ENCODE results near the gene CTPS2.
"Not testable (repeated sequence)": the region's sequence is repeated elsewhere in the genome, so short reads cannot be mapped to it uniquely, and the experiment has no call there.

Gene CTPS2

DNA sequence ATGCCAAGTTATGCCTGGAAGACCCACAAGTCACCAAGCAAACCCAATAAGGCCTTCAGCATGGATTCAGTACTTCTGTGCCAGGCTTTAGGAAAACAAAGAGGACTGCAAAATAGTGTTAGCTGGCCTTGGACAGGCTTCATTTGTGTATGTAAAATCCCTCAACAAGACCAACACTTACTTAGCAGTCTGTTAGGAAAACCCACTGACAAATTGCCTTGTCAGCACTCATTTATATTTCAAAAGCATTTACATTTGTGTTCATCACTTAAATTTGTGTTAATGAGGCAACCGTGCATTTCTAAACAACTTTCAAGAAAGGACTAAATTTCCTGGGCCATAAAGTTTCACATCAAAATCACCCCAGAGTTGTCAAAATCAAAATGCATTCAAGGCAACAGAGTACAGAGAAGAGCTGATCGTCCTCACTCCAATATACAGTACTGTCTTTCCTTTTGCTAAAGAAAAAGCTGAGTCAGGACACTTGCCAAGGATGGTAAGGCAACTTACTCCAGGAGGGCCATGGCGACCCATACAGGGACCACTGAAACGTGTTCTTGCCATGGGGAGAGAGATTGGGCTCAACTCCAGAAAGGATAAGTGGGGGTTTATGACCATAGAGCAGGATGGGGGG is 61.0 kb downstream of the CTPS2 start:
- DNase-seq, result no peak

DNA sequence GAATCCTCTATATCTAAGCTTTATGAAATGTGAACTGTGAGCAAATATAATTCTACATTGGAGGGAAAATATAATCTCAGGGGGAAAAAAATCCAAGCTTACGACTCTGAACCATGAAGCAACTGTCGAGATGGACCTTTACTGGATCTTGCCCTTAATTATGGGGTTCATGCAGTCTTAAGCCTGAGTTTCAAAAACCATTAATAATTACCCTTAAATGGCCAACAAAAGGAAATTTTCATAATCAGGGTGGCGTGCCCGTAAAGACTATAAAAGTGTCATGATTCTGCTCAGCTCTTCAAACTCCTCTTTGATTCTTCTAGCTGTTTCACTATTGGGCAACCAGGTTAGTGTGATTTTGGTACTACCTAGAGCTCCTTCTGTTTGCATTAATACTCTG is 62.6 kb downstream of the CTPS2 start, which contains the start of gene S100G:
Gene S100G, plus strand, starts transcription at position 301 of the 400 bp plus-strand sequence. CDS start 849 bp downstream, outside the sequence.
- DNase-seq, result no peak

DNA sequence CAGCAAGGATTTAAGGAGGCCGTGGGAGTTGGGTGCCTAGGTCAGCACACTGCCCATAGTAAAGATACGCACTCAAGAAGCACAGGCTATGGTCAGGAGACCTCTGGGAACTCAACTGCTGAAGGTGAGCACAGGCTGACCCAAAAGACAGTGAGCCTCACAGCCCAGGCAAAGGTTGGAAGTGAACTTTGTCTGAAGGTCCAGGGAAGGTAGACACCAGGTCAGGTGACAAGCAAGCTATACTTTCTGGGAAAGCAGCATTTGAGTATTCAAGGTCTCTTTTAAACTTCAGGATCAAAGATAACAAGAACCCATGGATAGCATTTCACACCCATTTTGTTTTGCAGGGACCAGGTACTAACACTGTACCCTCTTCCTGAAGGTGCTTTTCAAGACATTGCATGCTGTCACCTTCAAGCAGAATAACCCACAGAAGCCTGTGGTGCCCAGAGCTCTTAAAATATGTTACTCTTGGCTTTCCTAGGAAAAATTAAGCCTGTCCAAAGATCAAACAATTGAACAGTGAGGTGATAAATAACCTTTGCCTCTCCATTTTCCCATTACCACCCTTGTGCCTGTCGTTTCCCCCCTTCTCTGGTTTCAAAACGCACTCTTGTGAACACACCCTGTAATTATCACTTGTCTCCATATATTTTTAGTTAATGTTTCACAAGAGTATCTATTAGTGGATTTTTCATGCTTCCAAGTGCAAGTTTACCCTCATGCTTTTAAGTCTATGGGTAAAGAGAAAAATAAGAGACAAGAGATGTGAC is 65.9 kb downstream of the CTPS2 start:
- no peak for DNase-seq

DNA sequence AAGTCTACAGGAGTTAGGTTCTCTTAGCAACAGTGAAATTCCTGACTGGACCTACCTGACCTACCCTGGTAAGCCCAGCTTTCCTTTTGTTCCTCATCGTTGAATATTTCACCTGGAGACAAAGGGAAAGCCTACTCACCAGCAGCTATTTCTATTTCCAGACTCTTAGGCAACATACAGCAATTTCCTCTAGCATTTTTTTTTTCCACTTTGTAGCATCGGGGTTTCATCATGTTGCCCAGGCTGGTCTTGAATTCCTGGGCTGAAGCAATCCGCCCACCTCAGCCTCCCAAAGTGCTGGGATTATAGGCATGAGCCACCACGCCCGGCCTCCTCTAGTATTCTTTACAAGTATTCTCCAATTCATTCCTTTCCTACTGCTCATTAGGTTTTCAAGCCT is 69.3 kb downstream of the CTPS2 start:
- DNase-seq, result no peak

GRCh38 chrX:16640823-16641222 is 71.6 kb downstream of the CTPS2 start:
- no peak for DNase-seq

- no peak for DNase-seq
Observed at GRCh38 chrX:16639966-16640365, 72.5 kb downstream of the CTPS2 start.

GRCh38 chrX:16638533-16638932 is 73.9 kb downstream of the CTPS2 start:
- DNase-seq, result no peak

DNA sequence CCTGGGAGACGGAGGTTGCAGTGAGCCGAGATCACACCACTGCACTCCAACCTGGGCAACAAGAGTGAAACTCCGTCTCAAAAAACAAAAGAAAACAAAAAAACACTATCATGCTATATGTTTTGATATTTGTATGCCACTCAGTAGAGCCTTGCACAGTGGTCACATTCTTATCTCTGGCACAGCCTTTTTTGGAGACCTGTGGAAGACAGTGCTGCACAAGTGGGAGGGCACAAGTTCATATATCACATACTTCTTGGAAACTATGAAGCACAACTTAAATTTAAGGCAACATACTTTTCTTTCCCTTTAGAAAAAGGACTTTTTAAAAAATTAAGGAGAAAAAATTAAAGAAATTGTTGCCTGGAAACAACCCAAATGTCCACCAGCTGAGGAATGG is 76.9 kb downstream of the CTPS2 start:
- DNase-seq, result no peak

DNA sequence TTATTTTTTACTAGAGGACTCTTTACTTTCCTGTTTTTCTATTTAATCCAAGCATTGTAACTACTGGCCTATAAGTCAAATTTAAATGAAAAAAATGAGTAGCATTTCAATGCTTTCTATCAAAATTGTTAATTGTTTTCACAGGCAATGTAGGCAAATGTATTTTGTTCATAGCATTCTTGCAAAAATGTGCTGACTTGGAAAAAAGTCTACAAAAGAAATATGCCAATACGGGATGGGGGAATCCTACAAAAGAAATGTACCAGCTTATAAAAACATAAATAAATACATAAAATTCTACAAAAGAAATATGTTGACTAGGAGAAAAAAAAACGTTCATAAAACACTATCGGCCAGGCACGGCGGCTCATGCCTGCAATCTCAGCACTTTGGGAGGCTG is 77.4 kb downstream of the CTPS2 start:
- DNase-seq, result no peak

DNA sequence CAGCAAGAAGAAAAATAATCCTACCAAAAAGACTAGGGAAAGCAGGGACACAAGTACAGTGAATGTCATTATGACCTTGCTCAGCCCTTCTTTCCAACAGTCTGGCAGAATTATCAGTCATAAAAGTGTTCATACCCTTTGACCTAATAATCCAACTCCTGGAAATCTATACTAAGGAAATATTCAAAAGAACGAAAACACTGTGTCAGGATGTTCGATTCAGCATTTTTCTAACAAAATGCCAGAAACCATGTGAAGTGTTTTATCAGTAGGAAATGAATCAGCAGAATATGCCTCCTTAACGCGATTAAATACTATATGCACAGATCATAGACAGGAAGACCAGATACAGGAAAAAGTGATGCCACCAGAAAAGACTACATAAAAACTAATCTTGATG is 78.7 kb downstream of the CTPS2 start:
- DNase-seq, result no peak

GRCh38 chrX:16629909-16630308 is 82.6 kb downstream of the CTPS2 start:
- no peak for DNase-seq

DNA sequence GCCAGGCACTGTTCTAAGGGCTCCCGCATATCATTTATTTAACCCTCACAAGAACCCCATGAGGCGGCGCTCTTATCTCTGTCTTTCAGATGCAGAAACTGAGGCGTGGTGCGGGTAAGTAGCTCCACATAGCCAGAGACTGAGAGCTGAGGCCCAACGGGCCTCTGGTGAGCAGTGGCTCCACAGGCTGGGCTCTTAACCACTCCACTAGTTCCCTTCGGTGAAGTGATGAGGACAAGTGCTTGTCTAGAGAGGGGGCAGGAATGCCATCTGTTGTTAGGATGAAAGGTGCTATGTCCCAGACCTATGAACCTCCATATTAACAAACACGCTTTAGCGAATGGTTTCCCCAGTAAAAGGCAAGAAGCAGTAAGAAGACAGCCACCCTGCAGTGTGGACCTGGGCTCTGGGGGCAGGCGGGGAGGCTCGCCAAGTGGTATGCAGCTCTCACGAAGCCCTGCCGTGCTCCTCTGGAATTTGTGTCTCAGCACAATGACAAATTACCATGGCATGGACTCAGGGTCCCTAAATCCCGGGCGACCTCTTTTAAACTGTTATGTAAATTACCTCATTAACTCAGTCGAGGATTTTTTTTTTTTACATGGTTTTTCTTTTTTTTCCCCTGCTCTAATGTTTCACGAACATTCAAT is 83.4 kb downstream of the CTPS2 start:
- no peak for DNase-seq

- DNase-seq, result not testable (repeated sequence)
Observed at GRCh38 chrX:16628511-16628910, 84.0 kb downstream of the CTPS2 start.

GRCh38 chrX:16619024-16619423 is 93.4 kb downstream of the CTPS2 start:
- DNase-seq, result no peak

GRCh38 chrX:16618422-16618821 is 94.0 kb downstream of the CTPS2 start:
- no peak for DNase-seq

GRCh38 chrX:16617382-16617781 is 95.1 kb downstream of the CTPS2 start:
- DNase-seq, result no peak

DNA sequence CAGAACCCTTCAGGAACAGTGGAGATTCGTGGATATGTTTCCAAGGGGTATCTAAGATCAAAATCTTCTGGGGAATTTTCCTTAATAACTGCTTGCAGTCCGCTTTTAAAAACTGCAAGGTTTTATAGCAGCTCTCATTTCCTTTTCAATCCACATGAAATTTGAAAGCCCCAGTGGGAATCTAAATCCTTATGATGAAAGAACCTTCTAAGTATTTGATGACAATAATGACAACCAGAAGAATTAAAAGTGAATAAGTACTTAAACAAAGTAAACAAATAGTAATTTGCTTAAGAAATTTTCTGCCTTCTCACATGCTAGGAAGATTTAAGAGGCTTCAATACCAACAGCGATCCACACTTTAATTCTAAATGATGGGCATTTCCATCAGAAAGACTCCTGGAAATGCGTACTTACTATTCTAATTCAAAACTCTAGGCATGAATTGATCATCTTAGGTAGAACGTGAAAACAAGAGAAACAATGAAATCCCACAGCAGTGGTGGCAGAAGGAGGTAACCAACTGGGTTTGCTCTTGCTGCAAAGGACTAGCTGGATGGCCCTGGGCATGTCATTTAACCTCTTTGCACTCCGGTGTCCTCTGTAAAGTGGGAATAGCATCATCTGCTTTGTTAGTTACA is 100.1 kb downstream of the CTPS2 start:
- DNase-seq, result no peak

- not testable (repeated sequence) for DNase-seq
Observed at GRCh38 chrX:16610654-16611053, 101.8 kb downstream of the CTPS2 start.

GRCh38 chrX:16610121-16610621 is 102.3 kb downstream of the CTPS2 start:
- no peak for DNase-seq

- no peak for DNase-seq
Observed at GRCh38 chrX:16606142-16606720, 106.2 kb downstream of the CTPS2 start.

GRCh38 chrX:16604337-16604736 is 108.1 kb downstream of the CTPS2 start:
- no peak for DNase-seq

DNA sequence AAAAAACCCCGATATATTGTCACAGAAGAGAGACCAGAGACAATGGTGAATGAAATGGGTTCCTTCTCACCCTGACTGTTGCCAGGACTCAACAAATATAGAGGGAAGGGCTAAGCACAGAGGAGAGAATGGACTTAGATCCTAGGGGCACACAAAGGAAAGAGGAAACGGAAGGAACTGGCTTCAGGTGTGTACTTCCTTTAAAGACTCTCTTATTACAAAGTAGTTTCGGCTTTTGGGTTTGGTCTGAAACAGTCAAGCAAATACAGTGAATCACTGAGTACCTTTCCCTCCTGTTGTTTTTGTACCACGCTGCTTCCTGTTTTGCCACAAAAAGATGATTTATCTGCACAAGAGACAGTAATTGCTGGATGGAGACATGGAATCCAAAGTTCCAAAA is 108.6 kb downstream of the CTPS2 start:
- no peak for DNase-seq

DNA sequence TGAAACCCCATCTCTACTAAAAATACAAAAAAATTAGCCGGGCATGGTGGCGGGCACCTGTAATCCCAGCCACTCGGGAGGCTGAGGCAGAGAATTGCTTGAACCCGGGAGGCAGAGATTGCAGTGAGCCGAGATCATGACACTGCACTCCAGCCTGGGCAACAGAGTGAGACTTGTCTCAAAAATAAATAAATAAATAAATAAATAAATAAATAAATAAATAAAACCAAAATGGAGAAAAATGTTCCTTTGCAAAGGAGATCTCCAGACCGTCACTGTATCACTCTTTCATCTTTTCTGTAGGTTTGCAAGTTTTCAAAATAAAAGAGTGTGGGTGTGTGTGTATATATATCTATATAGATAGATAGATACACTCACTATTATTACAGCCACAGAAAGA is 109.2 kb downstream of the CTPS2 start:
- DNase-seq, result not testable (repeated sequence)
